OCI-LY7 (cell line): Measurements from ENCODE around the gene CHPT1.

Experiments used
- EZH2phosphoT487 ChIP-seq: fragments of 200-600 bp; sonication (generic); IDR thresholded peaks from 2 replicates; pipeline ENCODE4 v1.6.1; 2018; ENCODE audit warnings: low read depth, borderline replicate concordance, mild to moderate bottlenecking, mixed run types, antibody characterized with exemption, low read length, moderate library complexity, mixed read lengths
- TF ChIP-seq, protein P1 (sequence below): fragments of 200-600 bp; sonication (generic); conservative IDR thresholded peaks from 2 replicates; pipeline ENCODE4 v1.5.1; 2014; ENCODE audit warnings: mild to moderate bottlenecking, antibody characterized with exemption, low read length, moderate library complexity, mixed read lengths

DNA sequence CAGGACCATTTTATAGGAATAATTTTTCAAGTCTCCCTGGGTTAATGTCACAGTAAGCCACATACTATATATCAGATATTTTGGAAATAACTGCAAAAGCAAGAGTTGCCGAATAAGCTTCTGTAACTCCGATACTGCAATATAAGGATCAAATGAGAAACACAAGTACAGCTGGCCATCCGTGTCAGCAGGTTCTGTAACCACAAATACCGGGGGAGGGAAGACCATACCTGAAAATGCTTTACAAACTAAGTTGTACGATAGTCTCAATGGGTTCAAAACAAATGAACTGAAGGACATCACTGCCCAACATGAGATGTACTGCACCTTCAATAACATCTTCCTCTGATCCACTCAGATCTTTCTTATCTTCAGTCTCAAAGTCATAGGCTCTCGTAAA is 40.0 kb downstream of the CHPT1 start:
- TF ChIP-seq, protein P1, sequence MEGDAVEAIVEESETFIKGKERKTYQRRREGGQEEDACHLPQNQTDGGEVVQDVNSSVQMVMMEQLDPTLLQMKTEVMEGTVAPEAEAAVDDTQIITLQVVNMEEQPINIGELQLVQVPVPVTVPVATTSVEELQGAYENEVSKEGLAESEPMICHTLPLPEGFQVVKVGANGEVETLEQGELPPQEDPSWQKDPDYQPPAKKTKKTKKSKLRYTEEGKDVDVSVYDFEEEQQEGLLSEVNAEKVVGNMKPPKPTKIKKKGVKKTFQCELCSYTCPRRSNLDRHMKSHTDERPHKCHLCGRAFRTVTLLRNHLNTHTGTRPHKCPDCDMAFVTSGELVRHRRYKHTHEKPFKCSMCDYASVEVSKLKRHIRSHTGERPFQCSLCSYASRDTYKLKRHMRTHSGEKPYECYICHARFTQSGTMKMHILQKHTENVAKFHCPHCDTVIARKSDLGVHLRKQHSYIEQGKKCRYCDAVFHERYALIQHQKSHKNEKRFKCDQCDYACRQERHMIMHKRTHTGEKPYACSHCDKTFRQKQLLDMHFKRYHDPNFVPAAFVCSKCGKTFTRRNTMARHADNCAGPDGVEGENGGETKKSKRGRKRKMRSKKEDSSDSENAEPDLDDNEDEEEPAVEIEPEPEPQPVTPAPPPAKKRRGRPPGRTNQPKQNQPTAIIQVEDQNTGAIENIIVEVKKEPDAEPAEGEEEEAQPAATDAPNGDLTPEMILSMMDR: no peak
- TF ChIP-seq EZH2phosphoT487: no peak
